Measurements from ENCODE around the gene MUC15. TPM values are rescaled to one million over a fixed set of nuclear protein-coding genes. Genes with fewer than 3 reads are reported as not detected.
A peak's percentile ranks its signal among the peaks of the same experiment; 100 is the strongest.

The MUC15 gene
- total RNA-seq, 1 experiment from 2014 or later: 0.70 TPM

DNA sequence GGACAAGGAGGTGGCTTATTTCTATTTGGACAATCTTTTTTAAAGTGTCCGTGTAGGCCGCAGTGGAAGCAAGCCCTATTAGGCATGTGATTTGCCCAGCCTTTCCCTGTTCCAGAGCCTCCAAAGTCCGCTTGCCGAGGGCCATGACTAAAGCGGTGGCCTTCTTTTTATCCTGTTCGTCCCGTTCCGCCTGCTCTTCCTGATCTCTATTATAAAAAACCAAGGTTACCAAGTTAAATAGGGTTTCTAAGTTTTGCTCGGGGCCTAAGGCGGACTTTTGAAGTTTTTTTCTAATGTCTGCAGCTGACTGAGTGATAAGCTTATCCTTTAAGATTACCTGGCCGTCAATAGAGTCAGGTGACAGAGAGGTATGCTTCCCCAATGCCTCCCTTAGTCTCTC is 21.6 kb upstream of the MUC15 start:
- BruUV-seq (replicated peaks): no TSS peak
- intact Hi-C loops (cut with micrococcal nuclease; ENCODE audit: unreplicated experiment): no loop called here
- H2AFZ ChIP-seq: no peak overlapping the region
- no peaks in the 10 kb centered on the region for H3F3A ChIP-seq (ENCODE audit: insufficient read depth, low read depth)
- H3K27ac ChIP-seq: no peak overlapping the region
- H3K4me1 ChIP-seq (replicated peaks; ENCODE audit: insufficient read depth): no peaks in the 10 kb centered on the region
- no peak overlapping the region for H3K4me2 ChIP-seq
- no peaks in the 10 kb centered on the region for H3K36me3 ChIP-seq (ENCODE audit: low read depth)
- POLR2A ChIA-PET (ENCODE audit: unreplicated experiment): no interaction called here
- H3K4me3 ChIP-seq: no peak overlapping the region
- no peaks in the 10 kb centered on the region for H3K27me3 ChIP-seq (ENCODE audit: insufficient read depth, low read depth)
- H3K79me2 ChIP-seq (ENCODE audit: low read depth): no peaks in the 10 kb centered on the region
- no peak for TF ChIP-seq EZH2 (IDR thresholded peaks at IDR 0.05; ENCODE audit: low read depth)
- no peaks in the 10 kb centered on the region for H4K20me1 ChIP-seq (ENCODE audit: insufficient read depth)
- H3K9me2 ChIP-seq (ENCODE audit: insufficient read depth): no peaks in the 10 kb centered on the region
- no peaks in the 10 kb centered on the region for H3K9me3 ChIP-seq (ENCODE audit: insufficient read depth, low read depth)
- DNase-seq: no peak
- CTCF ChIA-PET: no interaction called here

DNA sequence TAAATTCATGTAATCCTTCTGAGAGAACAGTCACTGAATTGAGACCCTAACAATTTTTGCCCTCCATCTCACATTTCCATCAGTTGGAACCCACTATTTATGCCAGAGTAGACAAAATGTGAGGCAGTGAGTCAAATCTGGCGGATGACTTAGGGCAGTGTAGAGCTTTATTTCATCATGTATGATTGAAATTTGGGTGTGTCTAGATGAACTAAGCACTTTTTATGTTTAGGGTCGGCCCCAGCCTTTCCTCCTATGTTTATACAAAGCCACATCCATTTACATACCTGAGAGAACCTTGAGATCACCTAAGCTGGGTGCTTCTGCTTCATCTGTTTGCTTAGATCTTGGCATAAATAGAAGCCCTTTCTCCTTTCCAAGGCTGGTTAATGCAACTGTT is 15.0 kb upstream of the MUC15 start:
- CTCF ChIA-PET: no interaction called here

DNA sequence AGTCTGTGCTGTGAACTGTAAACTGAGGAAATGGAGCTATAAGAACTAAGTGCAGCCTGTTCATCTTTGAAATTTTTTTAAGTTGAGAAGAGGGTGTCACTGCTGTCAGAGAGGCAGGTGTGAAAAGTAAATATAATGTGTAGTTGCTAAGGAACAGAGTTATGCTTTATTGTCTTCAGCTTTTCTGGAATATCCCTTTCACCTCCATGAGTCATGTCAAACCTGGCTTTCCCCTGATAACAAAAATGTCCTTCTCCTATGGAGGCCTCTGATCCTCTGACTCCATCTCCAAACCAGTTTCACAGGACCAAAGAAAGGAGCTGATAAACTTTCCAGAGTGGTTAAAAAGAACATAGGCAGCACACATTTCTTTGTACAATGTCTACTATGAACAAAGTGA is 12.8 kb upstream of the MUC15 start:
- intact Hi-C loops (cut with micrococcal nuclease; ENCODE audit: unreplicated experiment): loop anchor here (2.0 to 5.0 kb wide), 2 partner anchors 28 to 37 kb away; no protein-coding TSS in a partner anchor

More for the DNA sequence above, 15.0 kb upstream of the MUC15 start:
- intact Hi-C loops (cut with micrococcal nuclease; ENCODE audit: unreplicated experiment): no loop called here
- no peak for TF ChIP-seq EZH2 (IDR thresholded peaks at IDR 0.05; ENCODE audit: low read depth)
- TF ChIP-seq, protein P1, sequence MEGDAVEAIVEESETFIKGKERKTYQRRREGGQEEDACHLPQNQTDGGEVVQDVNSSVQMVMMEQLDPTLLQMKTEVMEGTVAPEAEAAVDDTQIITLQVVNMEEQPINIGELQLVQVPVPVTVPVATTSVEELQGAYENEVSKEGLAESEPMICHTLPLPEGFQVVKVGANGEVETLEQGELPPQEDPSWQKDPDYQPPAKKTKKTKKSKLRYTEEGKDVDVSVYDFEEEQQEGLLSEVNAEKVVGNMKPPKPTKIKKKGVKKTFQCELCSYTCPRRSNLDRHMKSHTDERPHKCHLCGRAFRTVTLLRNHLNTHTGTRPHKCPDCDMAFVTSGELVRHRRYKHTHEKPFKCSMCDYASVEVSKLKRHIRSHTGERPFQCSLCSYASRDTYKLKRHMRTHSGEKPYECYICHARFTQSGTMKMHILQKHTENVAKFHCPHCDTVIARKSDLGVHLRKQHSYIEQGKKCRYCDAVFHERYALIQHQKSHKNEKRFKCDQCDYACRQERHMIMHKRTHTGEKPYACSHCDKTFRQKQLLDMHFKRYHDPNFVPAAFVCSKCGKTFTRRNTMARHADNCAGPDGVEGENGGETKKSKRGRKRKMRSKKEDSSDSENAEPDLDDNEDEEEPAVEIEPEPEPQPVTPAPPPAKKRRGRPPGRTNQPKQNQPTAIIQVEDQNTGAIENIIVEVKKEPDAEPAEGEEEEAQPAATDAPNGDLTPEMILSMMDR (conservative IDR thresholded peaks at IDR 0.05): no peak
- no peaks in the 10 kb centered on the region for H3K9me2 ChIP-seq (ENCODE audit: insufficient read depth)
- no peak overlapping the region for H3K4me3 ChIP-seq
- POLR2A ChIA-PET (ENCODE audit: unreplicated experiment): no interaction called here
- peaks cover 30% of the 10 kb centered on the region for H3K4me1 ChIP-seq (replicated peaks; ENCODE audit: insufficient read depth)
- H3K79me2 ChIP-seq (ENCODE audit: low read depth): no peaks in the 10 kb centered on the region
- DNase-seq: no peak
- H3K9me3 ChIP-seq (ENCODE audit: insufficient read depth, low read depth): no peaks in the 10 kb centered on the region
- H4K20me1 ChIP-seq (ENCODE audit: insufficient read depth): no peaks in the 10 kb centered on the region
- no peak overlapping the region for H2AFZ ChIP-seq
- H3K27ac ChIP-seq: no peak overlapping the region
- H3F3A ChIP-seq (ENCODE audit: insufficient read depth, low read depth): peaks cover 18% of the 10 kb centered on the region
- no peak overlapping the region for H3K4me2 ChIP-seq
- no peaks in the 10 kb centered on the region for H3K27me3 ChIP-seq (ENCODE audit: insufficient read depth, low read depth)
- H3K36me3 ChIP-seq (ENCODE audit: low read depth): no peaks in the 10 kb centered on the region
- BruUV-seq (replicated peaks): no TSS peak

More for the DNA sequence above, 12.8 kb upstream of the MUC15 start:
- TF ChIP-seq, protein P1 (conservative IDR thresholded peaks at IDR 0.05): no peak
- no peak for TF ChIP-seq EZH2 (IDR thresholded peaks at IDR 0.05; ENCODE audit: low read depth)
- CTCF ChIA-PET: interaction anchor here (1.0 kb wide), 1 partner anchor 13 kb away, joined by 3 read pairs; the partner anchor contains the start of gene MUC15
- DNase-seq: peak; percentile 32 to 88
- Histone ChIP-seq H4K20me1 (ENCODE audit: insufficient read depth) (no peaks in the 10 kb centered on the region), H3K27ac (peak overlapping the region; percentile 33; the same call in 1 of the 2 replicates), H3K27me3 (ENCODE audit: insufficient read depth, low read depth) (no peaks in the 10 kb centered on the region), H3K36me3 (ENCODE audit: low read depth) (no peaks in the 10 kb centered on the region), H3F3A (ENCODE audit: insufficient read depth, low read depth) (peaks cover 30% of the 10 kb centered on the region), H3K4me1 (replicated peaks; ENCODE audit: insufficient read depth) (peaks cover 43% of the 10 kb centered on the region), H3K4me2 (peak overlapping the region; percentile 39), H2AFZ (no peak overlapping the region), H3K9me2 (ENCODE audit: insufficient read depth) (no peaks in the 10 kb centered on the region), H3K4me3 (no peak overlapping the region), H3K79me2 (ENCODE audit: low read depth) (no peaks in the 10 kb centered on the region), H3K9me3 (ENCODE audit: insufficient read depth, low read depth) (no peaks in the 10 kb centered on the region)
- no TSS peak for BruUV-seq (replicated peaks)
- POLR2A ChIA-PET (ENCODE audit: unreplicated experiment): interaction anchor here (0.6 kb wide), 1 partner anchor 12 kb away, joined by 5 read pairs; no protein-coding TSS in a partner anchor

Measured in PC-9 (cell line).